Left lobe of liver (tissue), 2 donors: ENCODE results near the gene COA1. TPM values are rescaled to one million over a fixed set of nuclear protein-coding genes. Genes with fewer than 3 reads are reported as not detected.
"Not testable (repeated sequence)": the region's sequence is repeated elsewhere in the genome, so short reads cannot be mapped to it uniquely, and the experiment has no call there.

ENCODE experiments used
- ATAC-seq: fragments of 200-7000 bp; cut with Tn5 transposase; one replicate; pipeline ENCODE4 v1.9.1; 2020; ENCODE audit warnings: mild to moderate bottlenecking, moderate library complexity
- DNase-seq: peaks from one replicate; pipeline ENCODE4 v3.0.0-alpha.2; 2020; ENCODE audit warnings: low spot score
- total RNA-seq: library from RNA; stranded (reverse); gene quantifications from one replicate; pipeline ENCODE4 v1.2.1, GENCODE V29; 2021
- donor health status: DM: no; HTN: no; CAD: no; lungs with moderate emphysema.
- donor health status: DM: no; HTN: yes; CAD: no.

Gene COA1
- total RNA-seq, 1 donor from 2014 or later, result 16.0 TPM

- ATAC-seq (peak; percentile 39), DNase-seq (no peak)
Observed at GRCh38 chr7:43609097-43609496, 120.2 kb downstream of the COA1 start.

GRCh38 chr7:43604251-43604650, 125.1 kb downstream of the COA1 start:
- DNase-seq (no peak), ATAC-seq (no peak)

- ATAC-seq, result no peak
- DNase-seq, result no peak
Observed at GRCh38 chr7:43602256-43602655, 127.1 kb downstream of the COA1 start.

- DNase-seq (no peak), ATAC-seq (no peak)
Observed at GRCh38 chr7:43600056-43600455, 129.3 kb downstream of the COA1 start.

- not testable (repeated sequence) for DNase-seq, ATAC-seq
Observed at GRCh38 chr7:43596426-43596825, 132.9 kb downstream of the COA1 start.

GRCh38 chr7:43594020-43594419, 135.3 kb downstream of the COA1 start:
- ATAC-seq, result no peak
- DNase-seq, result no peak

- no peak for DNase-seq
- no peak for ATAC-seq
Observed at GRCh38 chr7:43593010-43593409, 136.3 kb downstream of the COA1 start.

- no peak for ATAC-seq
- DNase-seq, result no peak
Observed at GRCh38 chr7:43592326-43592725, 137.0 kb downstream of the COA1 start.

- ATAC-seq, result peak; percentile 64
Observed at GRCh38 chr7:43591558-43592180, 137.7 kb downstream of the COA1 start.

GRCh38 chr7:43590862-43591557, 138.3 kb downstream of the COA1 start:
- ATAC-seq (no peak), DNase-seq (no peak)

More at GRCh38 chr7:43591558-43592180, 137.7 kb downstream of the COA1 start:
- DNase-seq, result no peak

- DNase-seq (no peak), ATAC-seq (no peak)
Observed at GRCh38 chr7:43589728-43590127, 139.6 kb downstream of the COA1 start.

Other genes starting within 250 kb of the COA1 start
- gene STK17A, start 146.4 kb downstream of the COA1 start, total RNA-seq, result 2.9 TPM
- 4.0 TPM for gene BLVRA, start 29.2 kb upstream of the COA1 start, total RNA-seq
- 70.8 TPM for gene MRPS24, start 140.0 kb upstream of the COA1 start, total RNA-seq
- gene URGCP, start 177.1 kb upstream of the COA1 start, total RNA-seq, result 18.0 TPM
- 17.7 TPM for gene UBE2D4, start 196.9 kb upstream of the COA1 start, total RNA-seq